Gastroesophageal sphincter (tissue), 4 donors: ENCODE results near the gene STARD9. TPM values are rescaled to one million over a fixed set of nuclear protein-coding genes. Genes with fewer than 3 reads are reported as not detected.
A peak's percentile ranks its signal among the peaks of the same experiment; 100 is the strongest.

Experiments used
- ATAC-seq: fragments of 150-250 bp; one replicate; pipeline ENCODE4 v1.9.1; 2016; ENCODE audit warnings: mild to moderate bottlenecking, moderate library complexity
- H3K27ac ChIP-seq, 4 donors: fragments of 200-600 bp; sonication (generic) in 3 of 4; 1 replicate in 3 of 4; 2 replicates in 1 of 4; pipeline ENCODE4 v1.5.1; 2016 to 2019
- H3K27me3 ChIP-seq: fragments of 200-600 bp; sonication (generic); one replicate; pipeline ENCODE4 v1.5.1; 2019
- H3K36me3 ChIP-seq, 2 donors: fragments of 200-600 bp; sonication (generic); one replicate each; pipeline ENCODE4 v1.5.1; 2019; ENCODE audit warnings: control low read depth in 1 of 2
- H3K4me1 ChIP-seq, 3 donors: fragments of 200-600 bp; sonication (generic); 1 replicate in 2 of 3; 2 replicates in 1 of 3; pipeline ENCODE4 v1.5.1; 2016 to 2019; ENCODE audit warnings: control low read depth in 2 of 3
- H3K4me3 ChIP-seq, 2 donors: fragments of 200-600 bp; sonication (generic); one replicate each; pipeline ENCODE4 v1.5.1; 2019; ENCODE audit warnings: mild to moderate bottlenecking in 1 of 2, moderate library complexity in 1 of 2
- H3K9me3 ChIP-seq, 3 donors: fragments of 200-600 bp; sonication (generic); one replicate each; pipeline ENCODE4 v1.5.1; 2017 to 2019; ENCODE audit warnings: control low read depth in 2 of 3
- EP300 ChIP-seq: sonication (generic); formaldehyde crosslinking; IDR thresholded peaks from one replicate; pipeline ENCODE4 v1.6.1; 2017; ENCODE audit warnings: antibody characterized with exemption, mild to moderate bottlenecking
- POLR2A ChIP-seq, 2 donors: fragments of 450-650 bp; IDR thresholded peaks; one replicate each; pipeline ENCODE4 v1.6.1; 2017; ENCODE audit warnings: antibody characterized with exemption in 2 of 2, mild to moderate bottlenecking in 2 of 2, moderate library complexity in 1 of 2
- POLR2AphosphoS5 ChIP-seq: sonication (generic); formaldehyde crosslinking; IDR thresholded peaks from one replicate; pipeline ENCODE4 v1.6.1; 2017; ENCODE audit warnings: antibody characterized with exemption
- WGBS, 2 donors: methylation state at CpG; one replicate each; pipeline ENCODE4 v1.1.5; 2018; ENCODE audit warnings: low coverage in 1 of 2; 5-methylcytosine and 5-hydroxymethylcytosine counted together
- total RNA-seq, 4 donors: library from RNA; depleted of rRNA; stranded (reverse); fragments of >200 nt; gene quantifications; one replicate each; pipeline ENCODE4 v1.1.0, GENCODE V29; 2016
- TF ChIP-seq, protein P1 (sequence below), 4 experiments: fragments of 200-600 bp in 2 of 4; fragments of 450-650 bp in 2 of 4; sonication (generic) in 1 of 4; IDR thresholded peaks; one replicate each; pipeline ENCODE4 v1.5.1; 2017 to 2019; ENCODE audit warnings: antibody characterized with exemption in 4 of 4, mild to moderate bottlenecking in 2 of 4, moderate library complexity in 2 of 4

The STARD9 gene
- total RNA-seq, 4 donors from 2014 or later = 15.5 to 78.4 (median 29.1) TPM

DNA sequence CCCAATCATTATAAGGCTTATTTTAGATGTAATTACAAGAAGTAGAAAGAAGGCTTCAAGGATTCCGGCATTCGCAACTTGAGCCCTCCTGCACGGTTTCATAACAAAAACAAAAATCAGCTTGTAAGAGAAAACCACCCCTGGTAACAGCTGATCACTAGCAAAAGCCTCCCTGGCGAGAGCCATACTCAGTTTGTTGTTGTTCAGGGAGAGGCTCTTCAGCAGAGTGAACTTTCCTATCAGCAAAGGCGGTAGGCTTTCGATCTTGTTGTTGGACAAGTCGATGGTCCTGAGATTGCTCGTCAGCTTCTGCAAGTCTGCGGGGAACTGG is 27.5 kb upstream of the STARD9 start:
- Histone ChIP-seq H3K9me3 (no peaks in the 10 kb centered on the region), H3K4me1 (peaks cover 2 to 45% (median 8%) of the 10 kb centered on the region in 3 donors), H3K36me3 (peaks cover 0 to 32% of the 10 kb centered on the region in 2 donors), H3K27ac (peak overlapping the region; percentile 83 to 93 (median 90)), H3K27me3 (no peaks in the 10 kb centered on the region), H3K4me3 (peak overlapping the region; percentile 57 to 76)
- TF ChIP-seq POLR2A (IDR thresholded peaks at IDR 0.05) (no peak), EP300 (no peak), POLR2AphosphoS5 (no peak)
- TF ChIP-seq, protein P1, sequence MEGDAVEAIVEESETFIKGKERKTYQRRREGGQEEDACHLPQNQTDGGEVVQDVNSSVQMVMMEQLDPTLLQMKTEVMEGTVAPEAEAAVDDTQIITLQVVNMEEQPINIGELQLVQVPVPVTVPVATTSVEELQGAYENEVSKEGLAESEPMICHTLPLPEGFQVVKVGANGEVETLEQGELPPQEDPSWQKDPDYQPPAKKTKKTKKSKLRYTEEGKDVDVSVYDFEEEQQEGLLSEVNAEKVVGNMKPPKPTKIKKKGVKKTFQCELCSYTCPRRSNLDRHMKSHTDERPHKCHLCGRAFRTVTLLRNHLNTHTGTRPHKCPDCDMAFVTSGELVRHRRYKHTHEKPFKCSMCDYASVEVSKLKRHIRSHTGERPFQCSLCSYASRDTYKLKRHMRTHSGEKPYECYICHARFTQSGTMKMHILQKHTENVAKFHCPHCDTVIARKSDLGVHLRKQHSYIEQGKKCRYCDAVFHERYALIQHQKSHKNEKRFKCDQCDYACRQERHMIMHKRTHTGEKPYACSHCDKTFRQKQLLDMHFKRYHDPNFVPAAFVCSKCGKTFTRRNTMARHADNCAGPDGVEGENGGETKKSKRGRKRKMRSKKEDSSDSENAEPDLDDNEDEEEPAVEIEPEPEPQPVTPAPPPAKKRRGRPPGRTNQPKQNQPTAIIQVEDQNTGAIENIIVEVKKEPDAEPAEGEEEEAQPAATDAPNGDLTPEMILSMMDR (IDR thresholded peaks at IDR 0.05) = no peak
- 3% methylated on average over 3 to 5 of the region's 9 CpGs for WGBS, 2 donors
- peak; percentile 5 for ATAC-seq

DNA sequence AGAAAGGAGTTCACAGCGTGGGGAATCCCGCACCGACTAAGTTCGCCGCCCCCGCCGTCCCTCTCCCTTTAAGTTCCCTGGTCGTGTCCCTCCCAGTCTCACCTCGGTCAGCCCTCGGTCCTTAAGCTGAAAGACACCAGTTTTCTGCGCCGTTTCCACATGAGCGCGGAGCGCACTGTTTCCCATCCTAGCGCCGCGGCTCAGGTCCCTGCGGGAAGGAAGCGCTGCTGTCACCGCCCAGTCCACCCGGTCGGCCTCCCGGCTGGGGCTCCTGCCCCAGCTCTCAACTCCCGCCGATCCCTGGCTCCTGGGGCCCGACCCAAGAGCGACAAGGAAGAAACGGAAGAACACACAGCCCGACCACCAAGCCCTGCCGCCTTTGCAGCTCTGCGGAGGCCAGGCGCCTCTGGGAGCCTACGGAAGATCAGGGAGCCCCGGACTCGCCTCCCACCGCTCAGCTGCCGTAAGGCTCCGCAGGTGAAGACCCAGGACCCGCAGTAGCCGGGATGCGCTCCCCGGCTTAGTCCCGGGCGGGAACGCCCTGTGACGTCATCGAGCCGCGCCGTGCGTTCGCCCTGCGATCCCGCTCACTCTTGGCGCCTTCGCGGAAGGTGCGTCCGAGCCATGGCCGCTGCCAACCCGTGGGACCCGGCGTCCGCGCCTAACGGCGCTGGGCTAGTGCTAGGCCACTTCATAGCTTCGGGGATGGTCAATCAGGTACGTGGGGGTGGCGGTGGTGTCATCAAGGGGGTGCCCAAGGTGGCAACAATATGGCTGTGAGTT is 27.0 kb upstream of the STARD9 start, which contains the start of the genes HAUS2 and LRRC57:
Gene HAUS2, plus strand, starts transcription at position 590 of the 783 bp plus-strand sequence. Its CDS starts 35 bp downstream, at position 625.
Gene LRRC57, minus strand, starts transcription at position 545 of the 783 bp plus-strand sequence. Its CDS starts 359 bp downstream, at position 186.
- TF ChIP-seq, protein P1 (IDR thresholded peaks at IDR 0.05) = peak in 1 of 4 experiments; percentile 13
- peak; percentile 96 for TF ChIP-seq POLR2AphosphoS5
- no peak for TF ChIP-seq EP300
- TF ChIP-seq POLR2A (IDR thresholded peaks at IDR 0.05) = peak; percentile 88 to 93
- no peaks in the 10 kb centered on the region for H3K27me3 ChIP-seq
- H3K36me3 ChIP-seq = peaks cover 0 to 27% of the 10 kb centered on the region in 2 donors
- peak; percentile 94 for ATAC-seq
- H3K27ac ChIP-seq = peak within 1 kb of the TSS; percentile 83 to 93 (median 90)
- H3K4me1 ChIP-seq = peaks cover 2 to 45% (median 8%) of the 10 kb centered on the region in 3 donors
- WGBS, 2 donors = 0% methylated on average over 6 of the region's 71 CpGs; no CpG with 5 or more reads in 1 of the 2 donors
- H3K9me3 ChIP-seq = no peaks in the 10 kb centered on the region
- peak within 1 kb of the TSS; percentile 57 to 76 for H3K4me3 ChIP-seq

DNA sequence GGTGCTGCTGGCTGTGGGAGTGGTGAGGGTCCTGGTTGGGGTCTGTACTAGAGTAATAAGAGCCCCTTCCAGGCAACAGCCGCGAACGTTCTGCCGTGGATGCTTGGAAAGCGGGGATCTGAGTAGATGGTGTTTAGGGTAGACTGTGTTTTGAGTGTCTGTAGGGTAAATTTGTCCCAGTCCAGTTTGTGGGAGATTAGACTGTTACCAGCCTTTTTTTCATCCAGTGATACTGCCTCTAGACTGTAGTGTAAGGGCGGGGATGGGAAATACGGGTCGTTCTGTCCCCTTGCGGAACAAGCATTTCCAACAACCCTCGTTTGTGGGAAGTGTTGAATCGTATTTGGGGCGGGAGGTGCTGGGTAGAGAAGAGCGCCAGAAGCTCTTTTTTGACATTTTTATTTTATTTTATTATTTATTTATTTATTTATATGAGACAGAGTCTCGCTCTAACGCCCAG is 26.3 kb upstream of the STARD9 start:
- Histone ChIP-seq H3K36me3 (peaks cover 0 to 20% of the 10 kb centered on the region in 2 donors), H3K4me3 (peak overlapping the region; percentile 57 to 76), H3K9me3 (no peaks in the 10 kb centered on the region), H3K27ac (peak overlapping the region; percentile 83 to 93 (median 90)), H3K4me1 (peaks cover 2 to 45% (median 8%) of the 10 kb centered on the region in 3 donors), H3K27me3 (no peaks in the 10 kb centered on the region)
- TF ChIP-seq, protein P1 (IDR thresholded peaks at IDR 0.05) = peak in 1 of 4 experiments; percentile 3
- no peak for TF ChIP-seq EP300
- 1 to 6% methylated on average over 6 to 15 of the region's 15 CpGs for WGBS, 2 donors
- ATAC-seq = peak; percentile 52

DNA sequence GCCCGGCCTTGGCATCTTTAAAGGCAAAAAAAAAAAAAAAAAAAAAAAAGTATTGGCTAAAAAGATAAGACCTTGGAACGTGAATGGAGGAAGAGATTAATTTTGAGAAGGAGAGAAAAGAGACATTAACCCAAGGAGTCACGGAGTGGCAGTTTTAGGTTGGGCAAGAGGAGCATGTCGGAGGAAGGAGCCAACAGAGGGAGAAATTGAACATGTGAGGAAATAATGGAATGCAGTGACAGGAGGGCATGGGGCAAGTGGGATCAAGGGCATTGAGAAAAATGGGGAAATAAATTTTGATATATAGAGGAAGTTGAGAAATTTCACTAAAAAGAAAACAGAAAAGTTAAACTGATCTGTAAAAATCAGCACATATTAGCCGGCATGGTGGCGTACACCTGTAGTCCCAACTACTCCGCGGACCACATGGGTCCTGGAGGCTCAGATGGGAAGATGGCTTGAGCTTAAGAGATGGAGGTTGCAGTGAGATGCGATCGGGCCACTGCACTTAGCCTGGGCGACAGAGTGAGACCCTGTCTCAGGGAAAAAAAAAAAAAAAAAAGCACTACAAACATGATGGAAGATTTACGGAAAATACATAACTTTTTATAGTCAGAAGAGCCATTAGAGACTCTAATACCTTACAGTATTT is 25.5 kb upstream of the STARD9 start:
- Histone ChIP-seq H3K9me3 (no peaks in the 10 kb centered on the region), H3K4me3 (peak overlapping the region; percentile 57 to 76), H3K27me3 (no peaks in the 10 kb centered on the region), H3K4me1 (peaks cover 2 to 45% (median 8%) of the 10 kb centered on the region in 3 donors), H3K27ac (peak overlapping the region in 2 of 4 donors; percentile 91 to 93), H3K36me3 (peaks cover 0 to 12% of the 10 kb centered on the region in 2 donors)
- 65 to 66% methylated on average over 3 to 12 of the region's 12 CpGs for WGBS, 2 donors
- TF ChIP-seq POLR2A (IDR thresholded peaks at IDR 0.05) (no peak), EP300 (no peak), POLR2AphosphoS5 (no peak)
- TF ChIP-seq, protein P1 (IDR thresholded peaks at IDR 0.05) = no peak
- ATAC-seq = no peak
